GM18868 (cell line): ENCODE data around the gene ZC3H15.

Source experiments
- ATAC-seq: cut with Tn5 transposase; IDR thresholded peaks from one replicate; pipeline ENCODE4 v1.9.1; 2021; ENCODE audit warnings: mild to moderate bottlenecking, moderate library complexity; ENCODE audit not compliant: unreplicated experiment

ZC3H15 gene

DNA sequence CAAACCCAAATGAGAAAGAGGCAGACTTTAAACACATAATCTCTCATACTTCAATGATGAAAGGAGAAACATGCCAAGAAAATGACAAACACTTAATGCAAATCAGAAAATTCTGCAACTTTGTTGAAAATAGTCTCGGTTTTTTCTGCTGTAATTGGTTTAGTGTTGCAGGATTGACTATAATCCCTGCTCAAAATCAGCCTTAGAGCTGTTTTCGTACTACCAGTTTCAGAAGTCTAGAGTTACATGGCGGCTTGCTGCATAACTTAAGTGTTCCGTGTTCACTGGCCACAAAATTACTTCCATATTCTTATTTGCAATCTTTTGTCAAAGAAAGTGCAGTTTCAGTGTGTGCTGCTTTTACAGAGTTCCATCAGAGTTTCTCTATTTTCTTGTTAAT is 54.9 kb downstream of the ZC3H15 start:
- no peak for ATAC-seq

- no peak for ATAC-seq
Measured at GRCh38 chr2:186542002-186542401, 55.9 kb downstream of the ZC3H15 start.

DNA sequence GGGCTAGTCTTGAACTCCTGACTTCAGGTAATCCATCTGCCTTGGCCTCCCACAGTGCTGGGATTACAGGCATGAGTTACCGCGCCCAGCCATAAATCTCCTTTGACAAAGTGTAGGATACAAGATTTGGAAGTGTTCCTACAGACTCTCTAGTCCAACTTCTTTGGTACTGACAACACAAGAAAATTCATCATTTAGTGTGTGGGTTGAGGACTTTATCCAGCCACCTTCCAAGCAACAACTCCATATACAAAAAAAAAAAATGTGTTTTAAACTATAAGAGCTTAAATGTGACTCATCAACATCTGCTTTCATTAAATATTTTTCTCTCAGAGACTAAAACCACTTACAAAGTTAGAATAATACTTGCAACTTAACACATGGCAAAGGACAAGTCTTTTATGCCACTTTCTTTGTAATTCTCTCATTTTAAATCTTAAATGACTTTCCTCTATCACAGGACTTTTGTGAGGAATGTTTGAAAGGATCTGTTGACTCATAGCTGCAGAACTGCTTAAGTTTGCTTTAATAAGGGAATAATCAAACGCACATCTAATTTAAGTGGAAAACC is 57.6 kb downstream of the ZC3H15 start:
- ATAC-seq = no peak

GRCh38 chr2:186544255-186544675 is 58.2 kb downstream of the ZC3H15 start:
- peak; percentile 66 for ATAC-seq

- no peak for ATAC-seq
Measured at GRCh38 chr2:186546846-186547245, 60.8 kb downstream of the ZC3H15 start.

- ATAC-seq = no peak
Measured at GRCh38 chr2:186551323-186552050, 65.4 kb downstream of the ZC3H15 start.

GRCh38 chr2:186554429-186554828 is 68.4 kb downstream of the ZC3H15 start:
- no peak for ATAC-seq

DNA sequence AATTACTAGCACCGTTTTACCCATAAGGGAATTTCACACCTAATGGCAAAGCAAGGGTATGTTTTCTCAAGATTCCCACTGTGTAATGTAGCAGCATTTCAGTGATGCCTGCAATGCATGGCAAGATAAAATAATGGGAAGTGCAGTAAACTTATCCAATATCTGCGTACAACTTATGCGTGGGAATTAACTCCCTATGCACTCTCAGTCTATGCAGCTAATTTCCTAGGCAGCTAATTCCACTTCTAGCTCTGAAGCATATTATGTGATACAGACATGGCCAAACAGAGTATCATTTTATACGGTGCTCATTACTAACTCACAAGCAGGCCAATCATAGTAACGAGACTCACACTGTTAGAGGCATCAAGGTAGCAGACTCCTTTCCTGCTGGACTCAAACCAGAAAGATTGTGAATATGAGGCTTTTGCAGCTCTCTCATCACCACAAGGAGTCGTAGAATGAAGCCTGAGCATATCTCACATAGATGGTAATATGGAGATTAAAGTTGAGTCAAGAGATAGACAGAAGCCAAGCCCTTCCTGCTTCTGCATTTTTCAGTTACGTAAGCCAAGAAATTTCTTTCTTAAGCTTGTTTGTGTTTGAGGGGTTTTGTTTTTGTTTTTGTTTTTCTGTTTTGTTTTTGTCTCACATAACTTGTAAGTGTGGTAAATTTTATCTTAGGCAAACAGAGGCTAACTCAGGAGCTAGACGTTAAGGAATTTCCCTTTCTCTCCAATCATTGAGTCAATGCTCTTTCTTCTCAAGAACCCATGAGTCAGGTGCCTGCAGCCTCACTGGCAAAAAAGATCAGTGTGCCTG is 69.0 kb downstream of the ZC3H15 start:
- peak; percentile 33 for ATAC-seq

DNA sequence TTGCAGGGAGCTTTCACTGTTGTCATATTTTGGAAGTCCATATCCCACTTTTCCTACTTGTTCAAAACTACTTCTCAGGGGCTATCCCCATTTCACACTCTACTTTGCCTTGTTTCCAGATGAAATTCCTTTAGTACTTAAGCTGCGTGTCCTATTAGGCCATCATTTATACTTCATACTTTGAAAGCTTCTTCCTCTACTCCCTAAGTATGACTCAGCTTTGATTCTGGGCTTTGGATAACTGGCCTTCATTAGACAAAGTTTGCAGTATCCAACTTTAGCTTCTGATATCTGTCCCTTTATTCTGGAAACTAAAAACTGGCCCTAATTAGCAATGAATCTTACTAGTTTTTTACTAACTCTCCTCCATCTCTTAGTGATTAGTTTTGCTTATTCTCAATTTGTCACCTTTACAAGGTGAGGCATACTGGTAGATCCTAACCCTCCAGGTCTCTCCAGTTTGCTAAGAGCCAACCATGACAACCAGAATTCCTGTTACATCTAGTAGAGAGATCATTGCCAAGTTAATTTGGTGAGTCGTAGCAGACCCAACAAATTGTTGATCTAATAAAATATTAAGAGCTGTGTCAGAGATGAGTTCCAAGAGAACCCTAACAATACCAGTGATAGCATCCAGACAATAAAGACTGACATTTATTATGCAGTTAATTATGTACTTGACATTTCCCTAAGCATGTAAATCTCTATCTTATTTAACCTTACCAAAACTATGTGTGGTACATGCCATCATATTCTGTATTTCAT is 72.6 kb downstream of the ZC3H15 start:
- ATAC-seq = no peak
